Neural cell (in vitro differentiated cells): ENCODE results near the gene CARD16.

Source experiments
- EP300 ChIP-seq: fragments of 450-650 bp; conservative IDR thresholded peaks from 2 replicates; pipeline ENCODE4 v1.6.1; 2014; ENCODE audit warnings: antibody characterized with exemption, mild to moderate bottlenecking, moderate library complexity; ENCODE audit not compliant: poor library complexity, severe bottlenecking
- EZH2 ChIP-seq: fragments of 200-600, 300-800 bp; shearing (Covaris generic), sonication (generic); IDR thresholded peaks from 2 replicates; pipeline ENCODE4 v1.6.1; 2014; ENCODE audit warnings: antibody characterized with exemption, low read length, borderline replicate concordance, mild to moderate bottlenecking; ENCODE audit not compliant: insufficient read depth, poor library complexity, severe bottlenecking
- MXI1 ChIP-seq: fragments of 450-650 bp; conservative IDR thresholded peaks from 2 replicates; pipeline ENCODE4 v1.6.1; 2014; ENCODE audit warnings: antibody characterized with exemption, mild to moderate bottlenecking; ENCODE audit not compliant: poor library complexity, severe bottlenecking
- POLR2AphosphoS5 ChIP-seq: IDR thresholded peaks from 2 replicates; pipeline ENCODE4 v1.6.1; 2012
- RAD21 ChIP-seq: fragments of 450-650 bp; conservative IDR thresholded peaks from 2 replicates; pipeline ENCODE4 v1.6.1; 2014; ENCODE audit warnings: antibody characterized with exemption, mild to moderate bottlenecking, moderate library complexity
- SMC3 ChIP-seq: fragments of 450-650 bp; conservative IDR thresholded peaks from 2 replicates; pipeline ENCODE4 v1.6.1; 2014; ENCODE audit warnings: antibody characterized with exemption, mild to moderate bottlenecking, moderate library complexity; ENCODE audit not compliant: poor library complexity
- TAF1 ChIP-seq: IDR thresholded peaks from 2 replicates; pipeline ENCODE4 v1.6.1; 2012; ENCODE audit warnings: low read depth
- TF ChIP-seq, protein P1 (sequence below): fragments of 450-650 bp; IDR thresholded peaks from 2 replicates; pipeline ENCODE4 v1.5.1; 2014; ENCODE audit warnings: antibody characterized with exemption, mild to moderate bottlenecking, moderate library complexity; ENCODE audit not compliant: poor library complexity, severe bottlenecking
- TF ChIP-seq, protein P2 (sequence below): IDR thresholded peaks from 2 replicates; pipeline ENCODE4 v1.6.1; 2012; ENCODE audit warnings: borderline replicate concordance

DNA sequence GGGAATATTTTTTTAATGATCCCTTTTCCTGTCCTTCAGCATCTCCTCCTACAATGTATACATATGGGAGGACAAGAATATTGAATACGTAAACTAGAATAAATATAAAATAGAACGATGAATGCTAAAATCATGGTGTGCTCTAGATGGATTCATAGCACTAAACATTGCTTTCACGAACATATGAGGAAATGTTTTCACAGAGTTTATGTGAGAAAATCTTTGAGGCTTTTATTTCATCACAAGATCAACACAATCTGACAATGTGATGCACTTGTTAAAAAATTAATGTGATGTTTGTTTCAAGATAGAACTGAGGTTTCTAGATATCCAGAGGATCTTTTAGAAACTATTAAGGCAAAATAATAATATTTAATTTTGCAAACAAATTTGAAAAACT lies 3.0 kb downstream of the CARD16 start:
- TF ChIP-seq, protein P1, sequence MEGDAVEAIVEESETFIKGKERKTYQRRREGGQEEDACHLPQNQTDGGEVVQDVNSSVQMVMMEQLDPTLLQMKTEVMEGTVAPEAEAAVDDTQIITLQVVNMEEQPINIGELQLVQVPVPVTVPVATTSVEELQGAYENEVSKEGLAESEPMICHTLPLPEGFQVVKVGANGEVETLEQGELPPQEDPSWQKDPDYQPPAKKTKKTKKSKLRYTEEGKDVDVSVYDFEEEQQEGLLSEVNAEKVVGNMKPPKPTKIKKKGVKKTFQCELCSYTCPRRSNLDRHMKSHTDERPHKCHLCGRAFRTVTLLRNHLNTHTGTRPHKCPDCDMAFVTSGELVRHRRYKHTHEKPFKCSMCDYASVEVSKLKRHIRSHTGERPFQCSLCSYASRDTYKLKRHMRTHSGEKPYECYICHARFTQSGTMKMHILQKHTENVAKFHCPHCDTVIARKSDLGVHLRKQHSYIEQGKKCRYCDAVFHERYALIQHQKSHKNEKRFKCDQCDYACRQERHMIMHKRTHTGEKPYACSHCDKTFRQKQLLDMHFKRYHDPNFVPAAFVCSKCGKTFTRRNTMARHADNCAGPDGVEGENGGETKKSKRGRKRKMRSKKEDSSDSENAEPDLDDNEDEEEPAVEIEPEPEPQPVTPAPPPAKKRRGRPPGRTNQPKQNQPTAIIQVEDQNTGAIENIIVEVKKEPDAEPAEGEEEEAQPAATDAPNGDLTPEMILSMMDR: no peak
- no peak for TF ChIP-seq POLR2AphosphoS5
- no peak for TF ChIP-seq TAF1
- TF ChIP-seq EZH2: no peak
- TF ChIP-seq RAD21: no peak
- TF ChIP-seq, protein P2, sequence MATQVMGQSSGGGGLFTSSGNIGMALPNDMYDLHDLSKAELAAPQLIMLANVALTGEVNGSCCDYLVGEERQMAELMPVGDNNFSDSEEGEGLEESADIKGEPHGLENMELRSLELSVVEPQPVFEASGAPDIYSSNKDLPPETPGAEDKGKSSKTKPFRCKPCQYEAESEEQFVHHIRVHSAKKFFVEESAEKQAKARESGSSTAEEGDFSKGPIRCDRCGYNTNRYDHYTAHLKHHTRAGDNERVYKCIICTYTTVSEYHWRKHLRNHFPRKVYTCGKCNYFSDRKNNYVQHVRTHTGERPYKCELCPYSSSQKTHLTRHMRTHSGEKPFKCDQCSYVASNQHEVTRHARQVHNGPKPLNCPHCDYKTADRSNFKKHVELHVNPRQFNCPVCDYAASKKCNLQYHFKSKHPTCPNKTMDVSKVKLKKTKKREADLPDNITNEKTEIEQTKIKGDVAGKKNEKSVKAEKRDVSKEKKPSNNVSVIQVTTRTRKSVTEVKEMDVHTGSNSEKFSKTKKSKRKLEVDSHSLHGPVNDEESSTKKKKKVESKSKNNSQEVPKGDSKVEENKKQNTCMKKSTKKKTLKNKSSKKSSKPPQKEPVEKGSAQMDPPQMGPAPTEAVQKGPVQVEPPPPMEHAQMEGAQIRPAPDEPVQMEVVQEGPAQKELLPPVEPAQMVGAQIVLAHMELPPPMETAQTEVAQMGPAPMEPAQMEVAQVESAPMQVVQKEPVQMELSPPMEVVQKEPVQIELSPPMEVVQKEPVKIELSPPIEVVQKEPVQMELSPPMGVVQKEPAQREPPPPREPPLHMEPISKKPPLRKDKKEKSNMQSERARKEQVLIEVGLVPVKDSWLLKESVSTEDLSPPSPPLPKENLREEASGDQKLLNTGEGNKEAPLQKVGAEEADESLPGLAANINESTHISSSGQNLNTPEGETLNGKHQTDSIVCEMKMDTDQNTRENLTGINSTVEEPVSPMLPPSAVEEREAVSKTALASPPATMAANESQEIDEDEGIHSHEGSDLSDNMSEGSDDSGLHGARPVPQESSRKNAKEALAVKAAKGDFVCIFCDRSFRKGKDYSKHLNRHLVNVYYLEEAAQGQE: no peak
- no peak for TF ChIP-seq MXI1
- no peak for TF ChIP-seq EP300
- no peak for TF ChIP-seq SMC3
